ENCODE results near the gene ECSCR.

DNA sequence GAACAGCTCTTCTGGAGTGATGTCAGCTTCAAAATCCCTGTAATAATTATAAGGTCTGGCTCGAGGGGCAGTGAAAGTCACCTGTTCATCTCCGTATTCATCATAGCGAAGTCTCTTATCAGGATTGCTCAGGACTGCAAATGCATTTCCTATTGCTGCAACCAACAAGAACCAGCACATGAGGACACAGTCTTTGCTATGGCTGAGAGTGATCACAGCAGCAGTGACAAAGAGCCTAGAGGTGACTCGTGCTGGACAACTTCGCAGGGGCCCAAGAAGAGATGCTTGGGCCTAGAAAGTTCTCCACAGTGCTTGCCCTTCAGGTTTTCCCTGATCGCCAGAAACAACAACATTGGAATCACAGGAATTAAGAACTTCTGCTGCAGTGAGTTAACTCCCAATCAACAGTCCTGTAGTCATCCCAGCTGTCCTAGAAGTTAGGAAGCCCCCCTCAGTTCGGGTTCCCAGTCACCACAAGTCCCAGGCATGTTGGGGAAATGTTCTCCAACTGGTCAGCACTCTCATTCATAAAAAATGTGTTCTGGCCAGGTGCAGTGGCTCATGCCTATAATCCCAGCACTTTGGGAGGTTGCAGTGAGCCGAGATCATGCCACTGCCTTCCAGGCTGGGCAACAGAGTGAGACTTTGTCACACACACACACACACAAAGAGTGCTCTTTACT is 36.2 kb downstream of the ECSCR start:
- TF ChIP-seq, protein P1, sequence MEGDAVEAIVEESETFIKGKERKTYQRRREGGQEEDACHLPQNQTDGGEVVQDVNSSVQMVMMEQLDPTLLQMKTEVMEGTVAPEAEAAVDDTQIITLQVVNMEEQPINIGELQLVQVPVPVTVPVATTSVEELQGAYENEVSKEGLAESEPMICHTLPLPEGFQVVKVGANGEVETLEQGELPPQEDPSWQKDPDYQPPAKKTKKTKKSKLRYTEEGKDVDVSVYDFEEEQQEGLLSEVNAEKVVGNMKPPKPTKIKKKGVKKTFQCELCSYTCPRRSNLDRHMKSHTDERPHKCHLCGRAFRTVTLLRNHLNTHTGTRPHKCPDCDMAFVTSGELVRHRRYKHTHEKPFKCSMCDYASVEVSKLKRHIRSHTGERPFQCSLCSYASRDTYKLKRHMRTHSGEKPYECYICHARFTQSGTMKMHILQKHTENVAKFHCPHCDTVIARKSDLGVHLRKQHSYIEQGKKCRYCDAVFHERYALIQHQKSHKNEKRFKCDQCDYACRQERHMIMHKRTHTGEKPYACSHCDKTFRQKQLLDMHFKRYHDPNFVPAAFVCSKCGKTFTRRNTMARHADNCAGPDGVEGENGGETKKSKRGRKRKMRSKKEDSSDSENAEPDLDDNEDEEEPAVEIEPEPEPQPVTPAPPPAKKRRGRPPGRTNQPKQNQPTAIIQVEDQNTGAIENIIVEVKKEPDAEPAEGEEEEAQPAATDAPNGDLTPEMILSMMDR (tag by site-specific recombination; IDR thresholded peaks at IDR 0.05): no peak
- TF ChIP-seq ZSCAN30 (tag by site-specific recombination; IDR thresholded peaks at IDR 0.05): no peak
- TF ChIP-seq TRIM28 (IDR thresholded peaks at IDR 0.05; ENCODE audit: borderline replicate concordance, low read length): no peak
